Stimulated activated CD8-positive, alpha-beta memory T cell treated with anti-CD3 and anti-CD28 coated beads, Interleukin-12 subunit alpha, Interleukin-12 subunit beta, amount 100 ng/mL, for 1 hour (primary cell): ENCODE measurements around the gene PIGR.

ENCODE experiments used
- DNase-seq: peaks from one replicate; pipeline ENCODE4 v3.0.0-alpha.2; 2020; ENCODE audit warnings: low read depth

Gene PIGR

DNA sequence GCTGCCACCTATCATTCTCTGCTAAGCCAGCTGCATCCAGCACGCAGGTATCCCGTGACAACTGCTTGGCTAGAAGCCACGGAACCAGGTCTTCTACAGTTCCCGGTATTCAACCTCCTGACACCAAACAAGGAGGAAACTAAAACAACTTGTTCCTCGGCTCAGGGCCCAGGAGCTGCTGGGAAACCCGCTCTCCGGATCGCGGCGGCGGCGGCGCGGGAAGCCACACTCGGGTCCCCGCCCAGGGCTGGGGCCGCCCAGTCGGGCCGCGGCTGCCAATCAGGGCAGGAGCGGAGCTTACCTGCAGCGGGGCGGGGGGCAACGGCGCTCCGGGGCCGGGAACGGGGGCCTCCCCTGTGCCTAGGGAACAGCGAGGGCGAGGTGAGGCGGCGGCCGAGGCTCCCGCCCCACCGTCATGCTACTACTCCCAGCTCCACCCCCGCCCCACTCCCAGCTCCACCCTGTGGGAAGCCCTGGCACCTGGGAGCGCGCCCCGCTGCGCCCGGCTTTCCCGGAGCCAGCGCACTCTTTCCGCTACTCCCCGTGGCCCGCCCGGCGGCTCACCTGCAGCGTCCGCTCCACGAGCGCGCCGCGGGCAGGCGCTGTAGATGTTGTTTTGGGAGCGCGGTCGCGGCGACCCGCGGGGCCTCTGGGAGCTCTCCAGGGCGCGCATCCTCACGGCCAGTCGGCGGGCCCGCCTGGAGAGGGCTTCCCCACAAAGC is 36.9 kb downstream of the PIGR start:
- no peak for DNase-seq

DNA sequence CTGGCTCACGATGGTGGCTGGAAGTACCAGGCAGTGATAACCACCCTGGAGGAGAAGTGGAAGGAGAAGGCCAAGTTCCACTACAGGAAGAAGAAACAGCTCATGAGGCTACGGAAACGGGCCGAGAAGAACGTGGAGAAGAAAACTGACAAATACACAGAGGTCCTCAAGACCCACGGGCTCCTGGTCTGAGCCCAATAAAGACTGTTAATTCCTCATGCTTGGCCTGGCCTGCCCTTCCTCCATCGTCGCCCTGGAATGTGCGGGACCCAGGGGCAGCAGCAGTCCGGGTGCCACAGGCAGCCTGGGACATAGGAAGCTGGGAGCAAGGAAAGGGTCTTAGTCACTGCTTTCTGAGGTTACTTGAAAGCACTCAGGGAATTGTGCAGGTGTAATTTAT is 38.2 kb downstream of the PIGR start:
- no peak for DNase-seq

DNA sequence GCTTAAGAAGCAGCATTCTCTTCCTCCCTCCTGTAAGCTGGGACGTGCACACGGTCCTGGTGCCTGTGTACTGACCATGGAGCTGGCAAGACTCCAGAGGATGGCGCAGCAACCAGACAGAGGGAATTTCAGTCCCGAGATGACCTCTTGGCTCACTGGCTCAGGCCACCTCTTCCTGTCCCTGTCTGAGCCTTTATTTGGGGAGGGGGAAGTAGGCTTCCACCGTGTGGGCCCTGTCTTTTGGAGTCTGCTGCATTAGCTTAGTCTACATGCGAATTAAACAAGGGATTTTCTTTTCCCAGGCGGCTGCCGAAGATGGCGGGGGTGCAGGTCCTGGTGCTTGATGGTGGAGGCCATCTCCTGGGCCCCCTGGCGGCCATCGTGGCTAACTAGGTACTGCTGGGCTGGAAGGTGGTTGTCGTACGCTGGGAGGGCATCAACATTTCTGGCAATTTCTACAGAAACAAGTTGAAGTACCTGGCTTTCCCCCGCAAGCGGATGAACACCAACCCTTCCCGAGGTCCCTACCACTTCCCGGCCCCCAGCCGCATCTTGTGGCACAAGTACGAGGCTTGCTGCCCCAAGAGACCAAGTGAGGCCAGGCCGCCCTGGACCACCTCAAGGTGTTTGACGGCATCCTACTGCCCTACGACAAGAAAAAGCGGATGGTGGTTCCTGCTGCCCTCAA is 38.8 kb downstream of the PIGR start:
- DNase-seq, result no peak

GRCh38 chr1:206905295-206906164 is 40.7 kb downstream of the PIGR start:
- no peak for DNase-seq

DNA sequence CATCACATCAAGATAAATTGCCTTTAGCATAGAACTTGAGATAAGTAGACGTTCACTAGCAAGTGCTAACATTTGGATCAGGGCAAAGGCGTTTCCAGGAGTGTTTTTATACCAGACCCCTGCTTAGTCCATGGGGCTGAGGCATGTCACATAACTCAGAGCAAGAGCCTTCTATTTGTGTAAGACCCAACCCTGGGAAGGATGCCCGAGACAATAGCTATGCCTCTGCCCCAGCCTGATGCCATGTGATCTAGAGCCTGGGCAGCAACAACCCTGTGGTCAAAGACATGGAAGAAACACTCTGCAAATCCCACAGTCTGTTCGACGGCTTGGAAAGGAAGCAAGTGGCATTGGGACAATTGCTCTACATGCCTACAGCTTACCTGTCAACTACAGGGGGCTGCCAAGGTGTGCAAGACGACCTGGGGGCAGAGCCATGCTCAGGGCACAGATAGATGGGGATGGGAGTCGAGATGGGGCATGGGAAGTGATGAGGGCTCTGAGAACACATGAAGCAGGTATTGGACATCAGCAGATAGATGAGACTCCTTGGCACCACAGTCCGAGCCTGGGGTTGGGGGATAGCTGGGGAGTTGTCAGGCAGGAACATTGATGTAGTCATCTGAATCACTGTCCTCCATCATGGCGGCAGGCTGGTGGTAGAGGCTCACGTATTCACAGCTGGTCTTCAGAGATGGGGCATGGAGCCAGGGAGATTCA is 41.7 kb downstream of the PIGR start:
- no peak for DNase-seq

DNA sequence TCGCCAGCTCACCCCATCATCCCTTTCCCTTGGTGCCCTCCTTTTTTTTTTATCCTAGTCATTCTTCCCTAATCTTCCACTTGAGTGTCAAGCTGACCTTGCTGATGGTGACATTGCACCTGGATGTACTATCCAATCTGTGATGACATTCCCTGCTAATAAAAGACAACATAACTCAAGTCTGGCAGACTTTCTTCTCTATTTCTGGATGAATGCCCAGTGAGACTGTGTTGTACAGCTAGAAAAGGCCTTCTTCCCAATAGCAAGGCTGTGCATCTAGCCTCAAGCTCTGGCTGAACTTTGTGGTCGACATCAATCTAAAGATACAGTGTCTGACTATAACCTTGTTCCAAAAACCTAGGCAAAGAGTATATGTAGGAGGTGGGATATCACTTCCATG is 42.6 kb downstream of the PIGR start:
- no peak for DNase-seq

DNA sequence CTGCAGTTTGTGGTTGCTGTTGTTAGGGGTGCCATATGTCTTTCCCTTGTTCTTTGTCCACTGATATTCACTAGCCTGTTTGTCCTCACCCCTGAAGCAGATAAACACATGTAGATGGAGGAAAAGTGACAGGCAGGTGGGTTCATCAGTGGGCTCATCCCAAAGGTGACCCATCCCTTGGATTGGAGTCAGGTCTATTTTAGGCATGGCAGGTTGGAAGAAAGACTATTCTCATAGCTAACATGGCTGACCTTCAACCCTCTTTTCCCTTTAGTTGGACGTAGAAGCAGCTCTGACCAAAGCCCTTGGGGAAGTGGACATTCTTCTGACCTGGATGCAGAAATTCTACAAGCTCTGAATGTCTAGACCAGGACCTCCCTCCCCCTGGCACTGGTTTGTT is 43.6 kb downstream of the PIGR start:
- DNase-seq, result no peak

DNA sequence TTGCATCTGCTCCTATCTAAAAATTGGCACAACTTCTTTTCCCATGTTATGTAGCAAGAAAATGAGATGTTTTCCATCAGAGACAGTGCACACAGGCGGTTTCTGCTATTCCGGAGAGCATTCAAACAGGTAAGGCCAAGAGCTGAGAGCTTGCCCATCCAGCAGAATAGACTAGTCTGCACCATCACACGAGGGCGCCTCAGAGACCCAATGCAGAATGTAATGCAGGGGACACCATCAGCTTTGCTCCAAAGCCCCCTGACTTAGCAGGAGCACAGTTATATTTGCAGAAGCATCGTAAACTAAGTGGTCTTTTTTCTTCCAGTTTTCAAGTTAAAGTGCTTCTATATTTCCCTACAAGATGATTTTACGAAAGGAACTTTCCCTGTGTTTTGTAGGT is 44.3 kb downstream of the PIGR start:
- DNase-seq, result no peak

DNA sequence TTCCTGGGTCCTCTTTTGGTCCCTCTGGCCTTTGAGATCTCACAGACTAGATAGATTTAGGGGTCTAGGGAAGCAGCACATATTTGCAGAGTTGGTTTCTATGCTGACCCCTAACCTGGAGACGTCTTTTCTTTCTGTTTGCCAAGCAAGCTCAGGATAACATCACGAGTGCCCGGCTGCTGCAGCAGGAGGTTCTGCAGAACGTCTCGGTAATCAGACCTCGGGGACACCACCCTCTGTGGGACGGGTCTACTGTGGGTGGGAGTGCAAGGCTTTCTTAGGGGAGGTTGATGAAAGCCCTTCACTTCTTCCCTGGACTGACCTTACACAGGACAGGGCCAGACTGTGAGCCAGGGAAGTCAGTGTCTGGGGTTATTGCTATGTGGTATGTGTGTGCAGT is 46.1 kb downstream of the PIGR start:
- DNase-seq, result no peak

DNA sequence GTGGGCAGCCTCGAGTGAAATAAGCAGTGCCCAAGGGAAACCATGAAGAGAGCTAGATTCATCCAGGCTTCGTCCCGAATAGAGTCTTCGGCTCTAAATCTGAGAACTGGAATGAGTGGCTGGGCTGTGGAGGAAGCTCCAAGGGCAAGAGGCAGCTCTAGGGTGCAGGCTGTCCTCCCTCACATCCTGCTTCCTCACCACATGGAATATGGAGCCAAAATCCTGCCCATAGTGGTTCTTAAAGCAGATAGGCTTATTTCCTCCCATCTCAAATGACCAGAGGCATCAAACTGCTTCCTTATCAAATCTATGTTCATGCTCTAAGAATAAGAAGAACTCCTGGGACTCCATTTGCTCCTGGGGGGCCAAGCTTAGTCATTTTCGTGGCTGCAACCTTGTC is 46.5 kb downstream of the PIGR start:
- DNase-seq, result no peak

DNA sequence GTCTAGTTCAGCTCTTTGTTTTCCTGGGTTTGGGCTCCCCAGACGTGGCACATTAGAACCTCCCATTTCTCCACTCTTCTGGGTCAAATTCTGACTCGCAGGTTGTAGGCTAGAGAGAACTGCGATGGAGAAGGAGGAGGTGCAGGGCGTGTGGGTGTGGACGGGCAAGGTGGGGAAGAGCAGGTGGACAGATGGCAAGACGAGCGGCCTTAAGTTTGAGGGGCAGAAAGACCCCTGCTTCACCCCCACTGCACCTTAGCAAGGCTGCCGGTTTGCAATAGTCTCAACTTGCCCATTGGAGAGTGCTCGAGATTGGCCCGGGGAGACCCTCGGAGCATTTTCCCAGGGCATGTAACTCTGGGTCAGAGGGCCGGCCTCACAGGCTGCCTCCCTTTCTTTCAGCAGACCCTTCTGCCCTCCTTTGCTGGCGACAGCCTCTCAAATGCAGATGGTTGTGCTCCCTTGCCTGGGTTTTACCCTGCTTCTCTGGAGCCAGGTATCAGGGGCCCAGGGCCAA is 47.3 kb downstream of the PIGR start:
- DNase-seq, result no peak

DNA sequence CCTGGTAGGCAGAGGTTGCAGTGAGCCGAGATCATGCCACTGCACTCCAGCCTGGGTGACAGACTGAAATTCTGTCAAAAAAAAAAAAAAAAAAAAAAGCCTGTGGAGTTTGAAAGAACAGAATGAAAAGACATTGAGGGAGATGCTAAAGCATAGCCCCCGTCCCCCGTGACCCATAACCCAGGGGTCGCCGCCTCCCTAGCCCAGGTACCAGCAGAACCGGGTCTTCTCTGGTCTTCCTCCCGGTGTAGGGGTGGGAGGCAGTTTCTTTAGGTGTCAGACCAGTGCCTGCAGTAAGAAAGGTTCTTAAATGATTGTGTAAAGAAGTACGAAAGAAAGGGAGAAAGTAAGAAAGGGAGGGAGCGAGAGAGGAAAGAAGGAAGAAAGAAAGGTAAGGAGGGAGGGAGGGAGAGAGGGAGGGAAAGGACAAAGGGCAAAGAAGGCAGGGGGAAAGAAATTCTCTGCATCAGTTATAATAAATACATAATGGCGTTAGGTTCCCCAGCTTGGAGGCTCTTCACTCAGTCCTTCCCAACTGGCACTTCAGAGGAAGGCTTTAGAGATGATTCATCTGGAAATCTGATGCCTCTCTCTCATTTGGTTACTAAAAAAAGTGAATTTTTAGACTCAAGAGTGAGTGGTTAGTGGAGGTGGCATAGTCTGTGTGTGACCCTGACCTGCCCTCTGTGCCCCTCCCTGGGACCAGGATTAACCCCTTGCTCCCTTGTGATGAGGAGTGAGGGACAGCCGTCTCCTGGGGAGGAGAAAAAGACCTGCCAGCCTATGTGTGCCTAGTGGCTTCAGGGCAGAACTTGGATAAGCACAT is 48.0 kb downstream of the PIGR start:
- no peak for DNase-seq

DNA sequence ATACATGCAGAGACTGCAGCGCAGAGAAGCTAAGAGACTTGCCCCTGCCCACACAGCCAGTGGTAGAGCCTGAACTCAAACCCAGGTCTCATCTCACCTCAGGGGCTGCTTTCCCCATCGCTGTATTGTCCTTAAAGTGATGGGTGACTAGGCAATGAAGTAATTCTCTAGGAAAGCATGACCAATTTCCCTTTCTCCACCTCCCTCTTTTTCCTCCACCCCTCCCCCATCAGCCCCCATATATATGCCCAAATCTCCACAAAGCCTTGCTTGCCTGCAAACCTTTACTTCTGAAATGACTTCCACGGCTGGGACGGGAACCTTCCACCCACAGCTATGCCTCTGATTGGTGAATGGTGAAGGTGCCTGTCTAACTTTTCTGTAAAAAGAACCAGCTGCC is 49.1 kb downstream of the PIGR start, which contains the start of gene IL24:
IL24 (plus strand) TSS at position 269 of the 400 bp plus-strand sequence. CDS start 390 bp downstream, outside the sequence.
- no peak for DNase-seq

- no peak for DNase-seq
Measured at GRCh38 chr1:206896261-206896660, 50.0 kb downstream of the PIGR start.

DNA sequence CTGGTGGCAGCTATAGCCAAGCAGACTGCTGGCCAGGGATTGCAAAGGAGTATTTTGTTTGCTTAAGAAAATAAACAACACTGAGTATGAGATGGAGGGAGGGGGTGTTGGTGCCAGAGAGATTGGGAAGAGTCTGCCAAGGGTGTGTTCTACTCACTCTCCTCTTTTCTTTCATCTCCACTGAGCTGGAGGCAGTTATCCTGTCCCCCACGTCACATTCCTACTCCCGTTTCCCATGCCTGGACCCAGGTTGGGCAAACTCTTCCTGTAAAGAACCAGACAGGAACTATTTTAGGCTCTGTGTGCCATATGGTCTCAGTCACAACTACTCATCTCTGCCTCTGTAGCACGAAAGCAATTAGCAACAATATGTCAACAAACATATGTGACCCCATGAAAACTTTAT is 50.4 kb downstream of the PIGR start:
- no peak for DNase-seq

DNA sequence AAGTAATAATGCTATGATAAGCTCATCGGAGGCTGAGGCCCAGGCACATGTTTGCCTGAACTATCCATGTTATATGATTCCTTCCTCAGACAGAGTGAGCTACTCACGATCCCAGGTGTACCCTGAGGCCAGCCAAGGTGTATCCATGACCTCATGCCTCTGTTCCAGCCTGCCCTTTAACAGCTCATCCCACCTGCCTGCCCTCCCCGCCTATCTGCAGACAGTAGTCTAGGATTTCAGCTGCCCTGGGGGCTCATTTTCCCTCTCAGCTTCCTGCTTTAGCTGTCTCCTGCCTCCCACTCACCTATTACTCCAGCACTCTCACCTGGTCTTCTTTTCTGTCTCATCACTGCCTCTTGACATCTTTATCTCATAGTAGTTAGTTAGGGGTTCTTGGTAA is 50.9 kb downstream of the PIGR start:
- no peak for DNase-seq

DNA sequence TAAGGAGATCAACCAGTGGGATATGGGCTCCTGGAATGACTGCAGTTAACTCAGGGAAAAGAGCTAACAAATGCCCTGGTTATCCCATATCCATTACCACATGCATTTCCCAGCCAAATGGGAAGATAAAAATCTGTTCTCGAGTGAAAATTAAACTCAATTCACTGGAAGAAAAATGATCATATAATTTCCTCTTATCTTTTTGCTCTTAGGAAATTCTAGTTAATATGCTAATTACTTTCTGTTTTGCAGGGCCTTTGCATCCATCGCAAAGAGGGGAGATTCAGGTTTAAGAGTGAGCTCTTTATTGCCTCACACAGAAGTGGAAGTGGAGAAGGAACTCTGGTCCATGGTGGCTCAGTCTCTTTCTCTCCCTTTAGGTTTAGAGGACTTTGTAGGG is 52.9 kb downstream of the PIGR start:
- DNase-seq, result no peak

DNA sequence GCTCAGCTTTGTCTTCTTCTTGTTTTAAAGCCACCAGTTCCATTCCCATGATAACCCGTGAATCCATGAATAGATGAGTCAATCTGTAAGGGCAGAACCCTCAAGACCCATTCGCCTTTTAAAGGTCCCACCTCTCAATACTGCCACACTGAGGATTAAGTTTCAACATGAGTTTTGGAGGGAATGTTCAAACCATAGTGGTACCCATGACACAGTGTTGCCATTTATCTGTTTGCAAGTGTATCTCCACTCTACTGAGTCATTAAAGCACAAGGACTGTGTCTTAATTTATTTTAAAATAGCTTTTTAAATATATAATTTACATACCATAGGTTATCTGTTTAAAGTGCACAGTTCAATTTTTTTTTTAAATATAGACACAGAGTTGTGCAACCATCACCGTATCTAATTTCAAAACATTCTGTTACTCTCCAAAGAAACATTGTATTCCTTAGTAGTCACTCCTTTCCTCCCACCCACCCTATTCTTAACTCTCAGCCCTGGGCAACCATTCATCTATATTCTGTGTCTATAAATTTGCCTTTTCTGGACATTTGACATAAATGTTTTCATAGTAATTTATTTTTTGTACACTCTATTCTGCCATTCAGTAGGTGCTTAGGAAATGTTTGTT is 53.8 kb downstream of the PIGR start:
- no peak for DNase-seq

GRCh38 chr1:206891412-206891811 is 54.9 kb downstream of the PIGR start:
- no peak for DNase-seq
